IMR-90 (cell line): ENCODE data around the gene COG4. TPM values are rescaled to one million over a fixed set of nuclear protein-coding genes. Genes with fewer than 3 reads are reported as not detected.
A peak's percentile ranks its signal among the peaks of the same experiment; 100 is the strongest.

Experiments used
- ATAC-seq: fragments of 200-7000 bp; cut with Tn5 transposase; 2 replicates; pipeline ENCODE4 v1.9.1; 2020; ENCODE audit warnings: low read depth, mild to moderate bottlenecking, moderate library complexity
- BruUV-seq: library from RNA; stranded (reverse); fragments of 400-500 nt; replicated peaks from 2 replicates; lab custom pipeline; 2021; lab: Mats Ljungman, UMichigan
- CTCF ChIA-PET: fragments of 300-600 bp; formaldehyde crosslinking; extraction: SDS; loops from one replicate; lab custom pipeline; 2021; ENCODE audit warnings: antibody characterized with exemption; lab: Yijun Ruan, JAX
- POLR2A ChIA-PET: fragments of 300-600 bp; sonication (Branson Sonifier 250); formaldehyde crosslinking; loops from one replicate; lab custom pipeline; 2022; ENCODE audit warnings: antibody characterized with exemption; ENCODE audit not compliant: unreplicated experiment; lab: Charles Lee
- DNase-seq: peaks from one replicate; pipeline ENCODE4 v3.0.0; 2013
- H2AFZ ChIP-seq: replicated peaks from 2 replicates; pipeline ENCODE3; 2013; ENCODE audit warnings: low read length, mild to moderate bottlenecking; ENCODE audit not compliant: poor library complexity
- H2AK5ac ChIP-seq: 2 replicates; pipeline ENCODE4 v1.6.1; 2013; ENCODE audit warnings: low read depth, low read length, inconsistent platforms
- H2AK9ac ChIP-seq: replicated peaks from 2 replicates; pipeline ENCODE3; 2013; ENCODE audit warnings: mild to moderate bottlenecking, low read depth, low read length, moderate library complexity; ENCODE audit not compliant: poor library complexity
- H2BK120ac ChIP-seq: 2 replicates; pipeline ENCODE4 v1.6.1; 2013; ENCODE audit warnings: low read depth, low read length, inconsistent platforms
- H2BK15ac ChIP-seq: 3 replicates; pipeline ENCODE4 v1.6.1; 2013; ENCODE audit warnings: low read depth, low read length, inconsistent platforms
- H2BK20ac ChIP-seq: 2 replicates; pipeline ENCODE4 v1.6.1; 2013; ENCODE audit warnings: low read depth, mild to moderate bottlenecking, inconsistent platforms, low read length, moderate library complexity
- H2BK5ac ChIP-seq: 2 replicates; pipeline ENCODE4 v1.6.1; 2013; ENCODE audit warnings: mild to moderate bottlenecking, low read depth, low read length, inconsistent platforms; ENCODE audit not compliant: poor library complexity, severe bottlenecking
- H3K14ac ChIP-seq: replicated peaks from 2 replicates; pipeline ENCODE4 v1.6.1; 2013; ENCODE audit warnings: low read depth, low read length, inconsistent platforms
- H3K18ac ChIP-seq: 2 replicates; pipeline ENCODE4 v1.6.1; 2013; ENCODE audit warnings: low read depth, low read length, control low read depth
- H3K23ac ChIP-seq: 2 replicates; pipeline ENCODE4 v1.6.1; 2013; ENCODE audit warnings: low read depth, low read length, inconsistent platforms
- H3K27ac ChIP-seq: 2 replicates; pipeline ENCODE4 v1.5.1; 2013; ENCODE audit warnings: mild to moderate bottlenecking, control low read depth, low read length; ENCODE audit not compliant: insufficient read depth
- H3K27me3 ChIP-seq: 2 replicates; pipeline ENCODE4 v1.6.1; 2013; ENCODE audit warnings: low read length; ENCODE audit not compliant: control insufficient read depth, insufficient read depth
- H3K36me3 ChIP-seq: 2 replicates; pipeline ENCODE4 v1.6.1; 2013; ENCODE audit warnings: low read length, mixed read lengths; ENCODE audit not compliant: control insufficient read depth, insufficient read depth
- H3K4ac ChIP-seq: 2 replicates; pipeline ENCODE4 v1.6.1; 2013; ENCODE audit warnings: low read depth, low read length, inconsistent platforms
- H3K4me1 ChIP-seq: 2 replicates; pipeline ENCODE4 v1.6.1; 2013; ENCODE audit warnings: low read length, mixed read lengths; ENCODE audit not compliant: control insufficient read depth, insufficient read depth
- H3K4me2 ChIP-seq: 2 replicates; pipeline ENCODE4 v1.6.1; 2013; ENCODE audit warnings: low read depth, mild to moderate bottlenecking, control low read depth, low read length, moderate library complexity
- H3K4me3 ChIP-seq: 2 replicates; pipeline ENCODE4 v1.5.1; 2013; ENCODE audit warnings: low read depth, mild to moderate bottlenecking, control low read depth, low read length, moderate library complexity; ENCODE audit not compliant: insufficient read depth
- H3K56ac ChIP-seq: 2 replicates; pipeline ENCODE4 v1.6.1; 2013; ENCODE audit warnings: low read length, inconsistent platforms; ENCODE audit not compliant: insufficient read depth; ENCODE audit errors: extremely low read depth
- H3K79me1 ChIP-seq, 2 experiments: 2 replicates each; pipeline ENCODE4 v1.6.1; 2013; ENCODE audit warnings: low read length in 2 of 2, inconsistent platforms in 1 of 2, low read depth in 1 of 2
- H3K9ac ChIP-seq: 2 replicates; pipeline ENCODE4 v1.6.1; 2013; ENCODE audit warnings: low read depth, low read length, control low read depth
- H3K9me1 ChIP-seq: 2 replicates; pipeline ENCODE4 v1.6.1; 2013; ENCODE audit warnings: low read length, inconsistent platforms; ENCODE audit not compliant: insufficient read depth
- H3K9me3 ChIP-seq: 2 replicates; pipeline ENCODE4 v1.6.1; 2013; ENCODE audit warnings: low read length; ENCODE audit not compliant: control insufficient read depth, insufficient read depth
- H4K20me1 ChIP-seq: 2 replicates; pipeline ENCODE4 v1.6.1; 2013; ENCODE audit warnings: low read length, inconsistent platforms; ENCODE audit not compliant: insufficient read depth
- H4K5ac ChIP-seq: 2 replicates; pipeline ENCODE4 v1.6.1; 2013; ENCODE audit warnings: mild to moderate bottlenecking, low read depth, low read length, control low read depth
- H4K8ac ChIP-seq, 2 experiments: 2 replicates each; pipeline ENCODE4 v1.6.1; 2013; ENCODE audit warnings: low read depth in 2 of 2, low read length in 2 of 2, control low read depth in 1 of 2, inconsistent platforms in 1 of 2
- H4K91ac ChIP-seq: 2 replicates; pipeline ENCODE4 v1.6.1; 2013; ENCODE audit warnings: low read depth, low read length, inconsistent platforms; ENCODE audit not compliant: insufficient read depth
- BHLHE40 ChIP-seq: fragments of 150-350 bp; IDR thresholded peaks from 2 replicates; pipeline ENCODE4 v1.6.1; 2016; ENCODE audit warnings: mild to moderate bottlenecking, low read depth, low read length
- CEBPB ChIP-seq: IDR thresholded peaks from 2 replicates; pipeline ENCODE4 v1.6.1; 2012; ENCODE audit warnings: low read depth, low read length, improper control_type of control experiment
- FOS ChIP-seq: fragments of 150-350 bp; IDR thresholded peaks from 2 replicates; pipeline ENCODE4 v1.6.1; 2016; ENCODE audit warnings: low read depth, low read length
- MAFK ChIP-seq: IDR thresholded peaks from 2 replicates; pipeline ENCODE4 v1.6.1; 2012; ENCODE audit warnings: low read depth, low read length, improper control_type of control experiment
- MXI1 ChIP-seq: IDR thresholded peaks from 2 replicates; pipeline ENCODE4 v1.6.1; 2012; ENCODE audit warnings: low read depth, mild to moderate bottlenecking, low read length, moderate library complexity, borderline replicate concordance
- NFE2L2 ChIP-seq: fragments of 150-350 bp; IDR thresholded peaks from 2 replicates; pipeline ENCODE4 v1.6.1; 2016; ENCODE audit warnings: low read depth, mild to moderate bottlenecking, low read length
- POLR2A ChIP-seq: IDR thresholded peaks from 2 replicates; pipeline ENCODE4 v1.6.1; 2012; ENCODE audit warnings: mild to moderate bottlenecking, low read depth, low read length
- RAD21 ChIP-seq: IDR thresholded peaks from 2 replicates; pipeline ENCODE4 v1.6.1; 2012; ENCODE audit warnings: low read length, improper control_type of control experiment
- RFX5 ChIP-seq: IDR thresholded peaks from 2 replicates; pipeline ENCODE4 v1.8.0; 2012; ENCODE audit warnings: low read depth, mild to moderate bottlenecking, low read length, moderate library complexity
- WGBS, 2 experiments: methylation state at CpG; one replicate each; pipeline versions ENCODE4 v1.1.5 to v1.1.7; 2013; ENCODE audit warnings: missing lambda C conversion rate in 2 of 2; ENCODE audit not compliant: insufficient read length in 1 of 2; ENCODE audit errors: extremely low coverage in 2 of 2; 5-methylcytosine and 5-hydroxymethylcytosine counted together
- dilution Hi-C: fragments of 300-500 bp; cut with HindIII; formaldehyde crosslinking; loops from one replicate; pipeline ENCODE4 v1.14.3; 2018; ENCODE audit warnings: low sequenced_read_pairs; ENCODE audit not compliant: unreplicated experiment
- in situ Hi-C: fragments of 300-500 bp; cut with MboI; formaldehyde crosslinking; loops from 3 replicates; pipeline ENCODE4 v1.14.3; 2019; ENCODE audit warnings: low sequenced_read_pairs, inconsistent platforms, mixed read lengths
- intact Hi-C: fragments of 100-400 bp; cut with micrococcal nuclease; formaldehyde crosslinking; loops from 2 replicates; pipeline ENCODE4 v1.10.0; 2022
- polyA plus RNA-seq, 3 experiments: library from polyadenylated mRNA; depleted of rRNA; stranded (reverse); fragments of >200 nt; gene quantifications; 2 replicates each; pipeline ENCODE4 v1.2.3, GENCODE V29; 2012; ENCODE audit warnings: low replicate concordance in 1 of 3
- total RNA-seq: library from RNA; depleted of rRNA; stranded (reverse); fragments of >200 nt; gene quantifications from 2 replicates; pipeline ENCODE4 v1.2.3, GENCODE V29; 2012
- TF ChIP-seq, protein P1 (sequence below): conservative IDR thresholded peaks from 2 replicates; pipeline ENCODE4 v1.5.1; 2012; ENCODE audit warnings: mild to moderate bottlenecking, low read depth, low read length, improper control_type of control experiment
- TF ChIP-seq, protein P2 (sequence below): fragments of 150-350 bp; IDR thresholded peaks from 2 replicates; pipeline ENCODE4 v1.6.1; 2016; ENCODE audit warnings: low read depth, mild to moderate bottlenecking, low read length, moderate library complexity, borderline replicate concordance
- TF ChIP-seq, protein P3 (sequence below): fragments of 150-350 bp; IDR thresholded peaks from 2 replicates; pipeline ENCODE4 v1.6.1; 2017; ENCODE audit warnings: mild to moderate bottlenecking, antibody characterized with exemption, low read length, low read depth

COG4 gene
- total and polyA plus RNA-seq, 2 of the 4 experiments (the other 2 are of a cell fraction): 47.5 to 96.1 TPM

DNA sequence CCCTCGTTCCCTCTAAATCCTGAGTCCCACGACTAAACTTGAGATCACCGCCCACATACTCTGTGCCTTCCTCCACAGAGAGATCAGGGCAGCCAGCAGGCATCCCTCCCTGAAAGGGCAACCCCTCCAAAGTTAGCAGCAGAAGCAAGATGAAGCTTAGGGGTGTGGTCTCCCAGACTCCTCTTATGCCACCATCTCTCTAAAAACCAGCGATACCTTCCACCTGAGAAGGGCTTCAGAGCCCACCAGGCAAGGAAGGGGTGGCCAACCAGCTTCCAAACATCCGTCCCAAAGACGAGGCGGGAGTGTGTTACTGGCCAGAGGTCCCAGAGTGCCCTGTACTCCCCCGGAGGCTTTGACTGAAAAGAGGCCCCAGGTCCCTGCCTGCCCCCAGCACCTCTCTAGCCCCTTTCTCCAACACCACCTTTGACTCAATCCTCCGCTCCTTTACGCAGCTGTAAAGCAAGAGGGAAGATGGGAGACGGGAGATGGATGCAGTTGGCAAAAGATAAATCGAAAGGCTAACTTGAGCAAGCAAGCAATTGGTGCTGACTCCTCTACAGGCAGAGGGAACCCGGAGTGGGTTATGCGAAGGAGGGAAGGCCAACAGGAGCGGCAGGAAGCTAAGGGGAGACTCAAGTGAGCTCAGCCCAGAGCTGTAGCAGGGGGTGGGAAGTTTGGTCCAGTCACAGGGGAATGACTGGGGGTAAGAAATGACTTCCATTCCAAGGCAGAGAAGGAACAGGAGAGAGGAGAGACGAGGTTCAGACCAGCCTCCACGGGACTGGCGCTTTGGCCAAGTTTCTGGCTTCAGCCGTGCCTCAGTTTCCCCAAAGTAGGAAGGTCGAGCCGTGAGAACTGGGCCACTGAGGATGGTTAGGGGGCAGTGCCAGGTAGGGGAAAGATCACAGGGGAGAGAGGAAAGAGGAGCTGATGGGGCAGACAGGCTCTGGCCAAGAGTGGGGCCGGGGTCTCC, 85.5 kb downstream of the COG4 start:
- BruUV-seq: no TSS peak
- Histone ChIP-seq H3K27ac (peak overlapping the region; percentile 72), H3K9ac (peak overlapping the region; percentile 47), H2BK5ac (peak overlapping the region; percentile 68), H4K5ac (peak overlapping the region; percentile 26; the same call in 1 of the 2 replicates), H2BK20ac (peak overlapping the region; percentile 29), H3K79me1 (peaks cover 11 to 55% of the 10 kb centered on the region in 2 experiments), H3K18ac (peak overlapping the region; percentile 61), H3K36me3 (peaks cover 4% of the 10 kb centered on the region; the same call in 1 of the 2 replicates), H4K8ac (peak overlapping the region; percentile 11 to 72; a peak in 2 of 4 replicates), H3K56ac (peak overlapping the region; percentile 73), H2AFZ (peak overlapping the region; percentile 97), H3K14ac (peak overlapping the region; percentile 94), H3K4me1 (peaks cover 22% of the 10 kb centered on the region), H2BK120ac (peak overlapping the region; percentile 56), H2AK9ac (peak overlapping the region; percentile 96), H2AK5ac (peak overlapping the region; percentile 92), H4K91ac (peak overlapping the region; percentile 78), H3K4me3 (peak overlapping the region; percentile 55), H3K4ac (peak overlapping the region; percentile 88), H3K4me2 (peak overlapping the region; percentile 79), H3K27me3 (no peaks in the 10 kb centered on the region), H3K9me1 (peaks cover 25% of the 10 kb centered on the region), H3K23ac (peak overlapping the region; percentile 98), H3K9me3 (no peaks in the 10 kb centered on the region), H2BK15ac (peak overlapping the region; percentile 16; the same call in 1 of the 3 replicates), H4K20me1 (peaks cover 47% of the 10 kb centered on the region)
- ChIA-PET POLR2A (interaction anchor here (0.5 kb wide), 1 partner anchor 301 kb away, joined by 3 read pairs; no protein-coding TSS in a partner anchor), CTCF (interaction anchor here (0.6 to 1.1 kb wide), 2 partner anchors 16 to 58 kb away, joined by 4 read pairs; no protein-coding TSS in a partner anchor)
- intact Hi-C loops (loop anchor here (1.0 to 2.0 kb wide), 2 partner anchors 10 to 57 kb away; no protein-coding TSS in a partner anchor), dilution Hi-C loops (no loop called here), in situ Hi-C loops (no loop called here)
- 0 out of 2 replicates have a peak, but pooled peaks have one; percentile 4 for ATAC-seq
- DNase-seq: peak; percentile 69
- WGBS, 2 experiments: 2% methylated on average over 10 of the region's 22 CpGs; no CpG with 5 or more reads in 1 of the 2 experiments
- TF ChIP-seq CEBPB (0 out of 2 replicates have a peak, but pooled peaks have one; percentile 18), RFX5 (no peak), NFE2L2 (no peak), BHLHE40 (no peak), MXI1 (no peak), RAD21 (no peak), FOS (no peak), MAFK (no peak), POLR2A (peak; percentile 47; the same call in 1 of the 2 replicates)
- TF ChIP-seq, protein P1, sequence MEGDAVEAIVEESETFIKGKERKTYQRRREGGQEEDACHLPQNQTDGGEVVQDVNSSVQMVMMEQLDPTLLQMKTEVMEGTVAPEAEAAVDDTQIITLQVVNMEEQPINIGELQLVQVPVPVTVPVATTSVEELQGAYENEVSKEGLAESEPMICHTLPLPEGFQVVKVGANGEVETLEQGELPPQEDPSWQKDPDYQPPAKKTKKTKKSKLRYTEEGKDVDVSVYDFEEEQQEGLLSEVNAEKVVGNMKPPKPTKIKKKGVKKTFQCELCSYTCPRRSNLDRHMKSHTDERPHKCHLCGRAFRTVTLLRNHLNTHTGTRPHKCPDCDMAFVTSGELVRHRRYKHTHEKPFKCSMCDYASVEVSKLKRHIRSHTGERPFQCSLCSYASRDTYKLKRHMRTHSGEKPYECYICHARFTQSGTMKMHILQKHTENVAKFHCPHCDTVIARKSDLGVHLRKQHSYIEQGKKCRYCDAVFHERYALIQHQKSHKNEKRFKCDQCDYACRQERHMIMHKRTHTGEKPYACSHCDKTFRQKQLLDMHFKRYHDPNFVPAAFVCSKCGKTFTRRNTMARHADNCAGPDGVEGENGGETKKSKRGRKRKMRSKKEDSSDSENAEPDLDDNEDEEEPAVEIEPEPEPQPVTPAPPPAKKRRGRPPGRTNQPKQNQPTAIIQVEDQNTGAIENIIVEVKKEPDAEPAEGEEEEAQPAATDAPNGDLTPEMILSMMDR: no peak
- TF ChIP-seq, protein P2, sequence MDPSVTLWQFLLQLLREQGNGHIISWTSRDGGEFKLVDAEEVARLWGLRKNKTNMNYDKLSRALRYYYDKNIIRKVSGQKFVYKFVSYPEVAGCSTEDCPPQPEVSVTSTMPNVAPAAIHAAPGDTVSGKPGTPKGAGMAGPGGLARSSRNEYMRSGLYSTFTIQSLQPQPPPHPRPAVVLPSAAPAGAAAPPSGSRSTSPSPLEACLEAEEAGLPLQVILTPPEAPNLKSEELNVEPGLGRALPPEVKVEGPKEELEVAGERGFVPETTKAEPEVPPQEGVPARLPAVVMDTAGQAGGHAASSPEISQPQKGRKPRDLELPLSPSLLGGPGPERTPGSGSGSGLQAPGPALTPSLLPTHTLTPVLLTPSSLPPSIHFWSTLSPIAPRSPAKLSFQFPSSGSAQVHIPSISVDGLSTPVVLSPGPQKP: no peak
- TF ChIP-seq, protein P3, sequence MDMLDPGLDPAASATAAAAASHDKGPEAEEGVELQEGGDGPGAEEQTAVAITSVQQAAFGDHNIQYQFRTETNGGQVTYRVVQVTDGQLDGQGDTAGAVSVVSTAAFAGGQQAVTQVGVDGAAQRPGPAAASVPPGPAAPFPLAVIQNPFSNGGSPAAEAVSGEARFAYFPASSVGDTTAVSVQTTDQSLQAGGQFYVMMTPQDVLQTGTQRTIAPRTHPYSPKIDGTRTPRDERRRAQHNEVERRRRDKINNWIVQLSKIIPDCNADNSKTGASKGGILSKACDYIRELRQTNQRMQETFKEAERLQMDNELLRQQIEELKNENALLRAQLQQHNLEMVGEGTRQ: no peak
